Measurements from ENCODE around the gene CPZ.

GRCh38 chr4:8652181-8653078 is 59.9 kb downstream of the CPZ start:
- TF ChIP-seq CTCF (IDR thresholded peaks at IDR 0.05) (no peak), POLR2A (IDR thresholded peaks at IDR 0.05) (no peak)
